Astrocyte of the cerebellum (primary cell): Measurements from ENCODE around the gene GRK4.
A peak's percentile ranks its signal among the peaks of the same experiment; 100 is the strongest.
"Not testable (repeated sequence)": the region's sequence is repeated elsewhere in the genome, so short reads cannot be mapped to it uniquely, and the experiment has no call there.

Experiments used
- DNase-seq: peaks from one replicate; pipeline ENCODE4 v3.0.0-alpha.2; 2011; ENCODE audit warnings: low read depth
- H3K4me3 ChIP-seq: 2 replicates; pipeline ENCODE4 v1.5.1; 2011; ENCODE audit warnings: mild to moderate bottlenecking, low read depth, low read length, moderate library complexity
- CTCF ChIP-seq: IDR thresholded peaks from 2 replicates; pipeline ENCODE4 v1.5.1; 2012; ENCODE audit warnings: low read length, low read depth, moderate library complexity, mild to moderate bottlenecking; ENCODE audit errors: missing control alignments
- in situ Hi-C: cut with HindIII; loops from 2 replicates; pipeline ENCODE4 v1.10.0; 2017; ENCODE audit warnings: low sequenced_read_pairs

The GRK4 gene

DNA sequence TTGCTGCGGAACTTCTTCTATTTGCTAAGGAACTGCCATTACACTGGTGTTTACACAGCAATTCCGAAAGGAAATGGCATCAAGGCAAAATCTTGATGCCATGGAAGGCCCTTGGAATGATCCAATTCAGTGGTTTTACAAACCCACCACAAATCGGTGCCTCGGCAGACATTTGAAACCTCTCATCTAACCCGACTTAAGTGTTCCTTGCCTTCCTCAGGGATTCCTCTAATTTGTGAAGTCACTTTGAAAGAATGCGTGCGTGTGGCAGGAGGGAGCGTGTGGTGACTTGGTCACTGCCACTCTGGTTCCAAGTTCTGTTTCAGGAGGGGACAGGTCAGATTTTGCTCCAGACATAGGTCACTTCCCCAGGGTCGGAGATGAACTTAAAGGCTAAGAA lies 4.9 kb upstream of the GRK4 start:
- in situ Hi-C loops = loop anchor here (25.0 kb wide), 1 partner anchor 104 kb away; the partner anchor contains the start of genes HTT and HTT-AS
- no peak overlapping the region for H3K4me3 ChIP-seq
- peak; percentile 39 for DNase-seq
- TF ChIP-seq CTCF = no peak

DNA sequence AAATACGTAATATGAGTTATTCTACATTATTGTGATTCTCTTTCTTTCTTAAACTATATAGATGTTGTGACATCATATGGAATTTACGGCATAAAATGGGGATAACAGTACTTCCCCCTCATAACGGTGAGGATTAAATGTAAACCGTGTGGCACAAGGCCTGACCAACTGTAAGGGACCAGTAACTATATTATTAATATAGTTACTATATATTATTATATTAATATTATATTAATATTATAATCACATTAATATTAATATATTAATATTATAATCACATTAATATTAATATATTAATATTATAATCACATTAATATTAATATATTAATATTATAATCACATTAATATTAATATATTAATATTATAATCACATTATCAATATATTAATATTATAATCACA lies 2.9 kb upstream of the GRK4 start:
- in situ Hi-C loops = loop anchor here (25.0 kb wide), 1 partner anchor 102 kb away; the partner anchor contains the start of genes HTT and HTT-AS
- not testable (repeated sequence) for DNase-seq, H3K4me3 ChIP-seq

GRCh38 chr4:2961421-2961810 lies 2.0 kb upstream of the GRK4 start:
- in situ Hi-C loops = loop anchor here (25.0 kb wide), 1 partner anchor 101 kb away; the partner anchor contains the start of genes HTT and HTT-AS
- DNase-seq = no peak
- no peak for TF ChIP-seq CTCF
- H3K4me3 ChIP-seq = peak overlapping the region; percentile 78

DNA sequence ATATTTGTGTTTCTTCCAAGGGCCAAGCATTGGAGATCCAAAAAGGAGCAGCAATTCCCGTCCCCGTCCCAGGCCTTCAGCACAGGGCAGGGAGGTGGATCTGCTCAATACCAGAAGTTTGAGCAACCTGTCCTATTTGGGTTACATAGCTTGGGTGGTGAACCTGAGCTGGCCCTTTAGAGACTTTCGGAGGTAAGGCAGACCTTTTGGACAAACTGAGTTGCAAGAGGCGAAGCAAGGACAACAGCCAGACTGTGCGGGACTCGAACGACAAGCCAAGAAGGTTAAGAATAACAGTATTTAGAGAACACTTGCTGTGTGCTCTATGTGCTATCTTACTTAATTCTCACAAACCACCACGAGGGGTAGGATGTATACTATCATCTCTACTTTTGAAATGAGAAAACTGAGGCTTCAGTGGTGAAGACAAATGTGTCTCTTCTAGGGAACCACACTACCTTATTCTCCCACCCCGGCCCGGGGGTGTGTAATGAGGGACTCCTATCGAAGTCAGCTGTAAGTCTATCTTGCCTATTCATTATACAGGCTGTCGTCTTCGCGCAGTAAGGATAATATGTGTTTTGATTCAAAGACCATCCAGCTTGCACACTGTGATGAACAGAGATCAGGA lies 1.4 kb upstream of the GRK4 start:
- DNase-seq = no peak
- in situ Hi-C loops = loop anchor here (25.0 kb wide), 1 partner anchor 100 kb away; the partner anchor contains the start of genes HTT and HTT-AS
- no peak for TF ChIP-seq CTCF
- H3K4me3 ChIP-seq = peak overlapping the region; percentile 78

GRCh38 chr4:2962614-2963174 lies 677 bp upstream of the GRK4 start:
- peak overlapping the region; percentile 78 for H3K4me3 ChIP-seq
- TF ChIP-seq CTCF = no peak
- DNase-seq = no peak
- in situ Hi-C loops = loop anchor here (25.0 kb wide), 1 partner anchor 100 kb away; the partner anchor contains the start of genes HTT and HTT-AS

GRCh38 chr4:2963966-2964471 lies 648 bp downstream of the GRK4 start:
- H3K4me3 ChIP-seq = peak overlapping the region; percentile 78
- no peak for TF ChIP-seq CTCF
- in situ Hi-C loops = loop anchor here (25.0 kb wide), 1 partner anchor 98 kb away; the partner anchor contains the start of genes HTT and HTT-AS
- no peak for DNase-seq
